Endodermal cell (in vitro differentiated cells): ENCODE results near the gene ZSWIM6. TPM values are rescaled to one million over a fixed set of nuclear protein-coding genes. Genes with fewer than 3 reads are reported as not detected.
A peak's percentile ranks its signal among the peaks of the same experiment; 100 is the strongest.

Source experiments
- DNase-seq: peaks from one replicate; pipeline ENCODE4 v3.0.0-alpha.2; 2017
- H3K27ac ChIP-seq: 2 replicates; pipeline ENCODE4 v1.5.1; 2013; ENCODE audit warnings: mild to moderate bottlenecking, low read depth, low read length, moderate library complexity
- H3K27me3 ChIP-seq: 2 replicates; pipeline ENCODE4 v1.6.1; 2013; ENCODE audit warnings: mild to moderate bottlenecking, low read length, moderate library complexity; ENCODE audit not compliant: insufficient read depth, control insufficient read depth, poor library complexity, severe bottlenecking
- H3K36me3 ChIP-seq: 2 replicates; pipeline ENCODE4 v1.7.0; 2013; ENCODE audit warnings: mild to moderate bottlenecking, low read length, moderate library complexity; ENCODE audit not compliant: control insufficient read depth, insufficient read depth
- H3K4me1 ChIP-seq: one replicate; pipeline ENCODE4 v1.7.0; 2013; ENCODE audit warnings: low read length; ENCODE audit not compliant: control insufficient read depth, insufficient read depth
- H3K4me3 ChIP-seq: 2 replicates; pipeline ENCODE4 v1.5.1; 2013; ENCODE audit warnings: mild to moderate bottlenecking, low read length, moderate library complexity
- H3K9ac ChIP-seq: 2 replicates; pipeline ENCODE4 v1.6.1; 2013; ENCODE audit warnings: mild to moderate bottlenecking, low read length, moderate library complexity; ENCODE audit not compliant: poor library complexity, severe bottlenecking; ENCODE audit errors: extremely low read depth
- H3K9me3 ChIP-seq: 2 replicates; pipeline ENCODE4 v1.6.1; 2013; ENCODE audit warnings: mild to moderate bottlenecking, low read length, moderate library complexity; ENCODE audit not compliant: control insufficient read depth
- H3K27ac Mint-ChIP-seq: 2 replicates; pipeline ENCODE4 v1.8.0; 2020; ENCODE audit warnings: mixed read lengths
- H3K27me3 Mint-ChIP-seq: 2 replicates; pipeline ENCODE4 v1.8.0; 2021; ENCODE audit warnings: mild to moderate bottlenecking, mixed read lengths; ENCODE audit not compliant: insufficient read depth
- H3K36me3 Mint-ChIP-seq: 2 replicates; pipeline ENCODE4 v1.8.0; 2020; ENCODE audit warnings: low read depth, mixed read lengths
- H3K4me1 Mint-ChIP-seq: 2 replicates; pipeline ENCODE4 v1.8.0; 2020; ENCODE audit warnings: mixed read lengths
- H3K4me3 Mint-ChIP-seq: 2 replicates; pipeline ENCODE4 v1.8.0; 2020; ENCODE audit warnings: mild to moderate bottlenecking, moderate library complexity, mixed read lengths
- H3K9me3 Mint-ChIP-seq: 2 replicates; pipeline ENCODE4 v1.8.0; 2020; ENCODE audit warnings: mild to moderate bottlenecking, mixed read lengths
- CTCF ChIP-seq: fragments of 200-600 bp; sonication (generic); conservative IDR thresholded peaks from 2 replicates; pipeline ENCODE4 v1.5.0; 2021; ENCODE audit warnings: antibody characterized with exemption, mild to moderate bottlenecking
- WGBS, 2 experiments: methylation state at CpG; one replicate each; pipeline versions ENCODE4 v1.1.5 to v1.1.7; 2013; ENCODE audit warnings: missing lambda C conversion rate in 2 of 2, mixed read lengths in 1 of 2; ENCODE audit not compliant: insufficient coverage in 1 of 2, insufficient read length in 1 of 2; 5-methylcytosine and 5-hydroxymethylcytosine counted together
- total RNA-seq, 2 donors: library from RNA; stranded (reverse); fragmentation: NEBNext Ultra II Directional in 1 of 2; extraction: Animal tissue kit (Norgen Biotek cat#: 25700) in 1 of 2; gene quantifications; 2 replicates in 1 of 2; 3 replicates in 1 of 2; pipeline ENCODE4 v1.2.1, GENCODE V29; 2021

The ZSWIM6 gene
- total RNA-seq, 2 donors from 2014 or later = 18.1 to 18.8 TPM

GRCh38 chr5:61353293-61353692 is 21.2 kb downstream of the ZSWIM6 start:
- Histone ChIP-seq H3K27ac (no peak overlapping the region), H3K4me1 (no peaks in the 10 kb centered on the region), H3K27me3 (no peaks in the 10 kb centered on the region), H3K36me3 (no peaks in the 10 kb centered on the region), H3K9ac (no peak overlapping the region), H3K4me3 (no peak overlapping the region), H3K9me3 (peaks cover 7% of the 10 kb centered on the region)
- DNase-seq = no peak
- Mint-ChIP-seq H3K36me3 (peaks cover 3% of the 10 kb centered on the region), H3K4me1 (peaks cover 3% of the 10 kb centered on the region), H3K27ac (no peak overlapping the region), H3K9me3 (peaks cover 3% of the 10 kb centered on the region), H3K4me3 (no peak overlapping the region), H3K27me3 (no peaks in the 10 kb centered on the region)
- no peak for TF ChIP-seq CTCF
- no CpG with 5 or more reads among the region's 1 CpG for WGBS, 2 experiments

GRCh38 chr5:61354199-61354598 is 22.1 kb downstream of the ZSWIM6 start:
- Mint-ChIP-seq H3K27ac (no peak overlapping the region), H3K27me3 (no peaks in the 10 kb centered on the region), H3K9me3 (peaks cover 3% of the 10 kb centered on the region)

GRCh38 chr5:61357745-61358144 is 25.7 kb downstream of the ZSWIM6 start:
- WGBS, 2 experiments = 29 to 86% methylated on average over 2 of the region's 2 CpGs
- H3K36me3 Mint-ChIP-seq = peaks cover 3% of the 10 kb centered on the region
- peak; percentile 78 for DNase-seq

More at GRCh38 chr5:61354199-61354598, 22.1 kb downstream of the ZSWIM6 start:
- peaks cover 3% of the 10 kb centered on the region for H3K36me3 Mint-ChIP-seq
- 100% methylated on average over 2 of the region's 2 CpGs; no CpG with 5 or more reads in 1 of the 2 experiments for WGBS, 2 experiments
- Histone ChIP-seq H3K36me3 (no peaks in the 10 kb centered on the region), H3K4me3 (no peak overlapping the region), H3K27me3 (no peaks in the 10 kb centered on the region), H3K9me3 (peaks cover 7% of the 10 kb centered on the region), H3K4me1 (no peaks in the 10 kb centered on the region), H3K27ac (no peak overlapping the region), H3K9ac (no peak overlapping the region)
- TF ChIP-seq CTCF = no peak
- H3K4me3 Mint-ChIP-seq = no peak overlapping the region
- no peak for DNase-seq
- peaks cover 7% of the 10 kb centered on the region for H3K4me1 Mint-ChIP-seq

More at GRCh38 chr5:61357745-61358144, 25.7 kb downstream of the ZSWIM6 start:
- no peak overlapping the region for H3K27ac ChIP-seq
- H3K9me3 Mint-ChIP-seq = peaks cover 3% of the 10 kb centered on the region
- H3K4me3 ChIP-seq = no peak overlapping the region
- H3K27me3 ChIP-seq = no peaks in the 10 kb centered on the region
- no peaks in the 10 kb centered on the region for H3K27me3 Mint-ChIP-seq
- H3K9me3 ChIP-seq = peaks cover 7% of the 10 kb centered on the region
- TF ChIP-seq CTCF = peak; percentile 89
- H3K27ac Mint-ChIP-seq = no peak overlapping the region
- no peak overlapping the region for H3K4me3 Mint-ChIP-seq
- H3K36me3 ChIP-seq = peaks cover 3% of the 10 kb centered on the region
- H3K4me1 Mint-ChIP-seq = peaks cover 30% of the 10 kb centered on the region
- H3K4me1 ChIP-seq = peaks cover 16% of the 10 kb centered on the region
- H3K9ac ChIP-seq = no peak overlapping the region
